ENCODE measurements around the gene EXOC4.

The EXOC4 gene

DNA sequence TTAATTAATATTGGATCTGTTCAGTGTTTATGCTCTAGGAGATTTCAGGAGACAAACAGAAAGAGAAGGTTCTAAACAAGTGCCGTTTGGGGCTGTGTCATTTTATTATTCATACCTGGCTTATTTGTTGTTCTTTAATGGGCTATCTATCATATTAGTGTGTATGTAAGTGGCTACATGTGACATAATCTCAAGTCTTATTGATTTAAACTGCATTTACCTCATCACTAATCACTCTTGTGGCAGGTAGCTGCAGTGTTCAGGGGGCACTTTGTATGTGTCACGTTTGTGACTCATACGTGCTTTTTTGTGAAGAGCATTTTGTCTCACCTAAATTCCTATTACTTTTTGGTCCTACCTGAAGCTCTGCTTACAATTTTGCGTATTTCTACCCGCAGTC lies 95.4 kb downstream of the EXOC4 start:
- intact Hi-C loops (cut with DNase I; ENCODE audit: low total_unique reads): no loop called here
- Histone ChIP-seq H3K27ac (no peak overlapping the region), H3K4me1 (no peaks in the 10 kb centered on the region), H3K36me3 (no peaks in the 10 kb centered on the region), H3K27me3 (no peaks in the 10 kb centered on the region), H3K9me3 (peaks cover 0 to 17% (median 0%) of the 10 kb centered on the region in 3 donors), H3K4me3 (no peak overlapping the region)
- DNase-seq: no peak
- TF ChIP-seq, protein P1, sequence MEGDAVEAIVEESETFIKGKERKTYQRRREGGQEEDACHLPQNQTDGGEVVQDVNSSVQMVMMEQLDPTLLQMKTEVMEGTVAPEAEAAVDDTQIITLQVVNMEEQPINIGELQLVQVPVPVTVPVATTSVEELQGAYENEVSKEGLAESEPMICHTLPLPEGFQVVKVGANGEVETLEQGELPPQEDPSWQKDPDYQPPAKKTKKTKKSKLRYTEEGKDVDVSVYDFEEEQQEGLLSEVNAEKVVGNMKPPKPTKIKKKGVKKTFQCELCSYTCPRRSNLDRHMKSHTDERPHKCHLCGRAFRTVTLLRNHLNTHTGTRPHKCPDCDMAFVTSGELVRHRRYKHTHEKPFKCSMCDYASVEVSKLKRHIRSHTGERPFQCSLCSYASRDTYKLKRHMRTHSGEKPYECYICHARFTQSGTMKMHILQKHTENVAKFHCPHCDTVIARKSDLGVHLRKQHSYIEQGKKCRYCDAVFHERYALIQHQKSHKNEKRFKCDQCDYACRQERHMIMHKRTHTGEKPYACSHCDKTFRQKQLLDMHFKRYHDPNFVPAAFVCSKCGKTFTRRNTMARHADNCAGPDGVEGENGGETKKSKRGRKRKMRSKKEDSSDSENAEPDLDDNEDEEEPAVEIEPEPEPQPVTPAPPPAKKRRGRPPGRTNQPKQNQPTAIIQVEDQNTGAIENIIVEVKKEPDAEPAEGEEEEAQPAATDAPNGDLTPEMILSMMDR (IDR thresholded peaks at IDR 0.05): no peak

- no peak overlapping the region for H3K4me3 ChIP-seq
These were observed 96.2 kb downstream of the EXOC4 start for GRCh38 chr7:133349101-133349500.

DNA sequence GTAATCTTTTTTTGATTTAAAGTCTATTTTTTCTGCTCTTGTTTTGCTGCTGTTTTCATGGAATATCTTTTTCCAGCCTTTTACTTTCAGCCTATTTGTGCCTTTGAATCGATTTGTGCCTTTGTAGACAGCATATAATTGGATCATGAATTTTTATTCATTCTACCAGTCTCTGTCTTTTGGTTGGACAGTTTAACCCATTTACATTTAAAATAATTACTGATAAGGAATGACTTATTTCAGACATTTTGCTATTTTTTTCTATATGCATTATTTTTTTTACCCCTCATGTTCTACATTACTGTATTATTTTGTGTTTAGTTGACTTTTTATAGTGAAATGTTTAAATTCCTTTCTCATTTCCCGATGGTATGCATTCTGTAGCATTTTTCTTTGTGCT lies 99.6 kb downstream of the EXOC4 start:
- Histone ChIP-seq H3K36me3 (peaks cover 0 to 6% (median 5%) of the 10 kb centered on the region in 3 donors), H3K9me3 (peaks cover 0 to 18% (median 0%) of the 10 kb centered on the region in 3 donors), H3K4me1 (no peaks in the 10 kb centered on the region), H3K27ac (no peak overlapping the region), H3K4me3 (no peak overlapping the region), H3K27me3 (no peaks in the 10 kb centered on the region)
- intact Hi-C loops (cut with DNase I; ENCODE audit: low total_unique reads): no loop called here
- no peak for DNase-seq
- TF ChIP-seq, protein P1 (IDR thresholded peaks at IDR 0.05): no peak

More at GRCh38 chr7:133349101-133349500, 96.2 kb downstream of the EXOC4 start:
- intact Hi-C loops (cut with DNase I; ENCODE audit: low total_unique reads): no loop called here
- Histone ChIP-seq H3K36me3 (no peaks in the 10 kb centered on the region), H3K27me3 (no peaks in the 10 kb centered on the region), H3K27ac (no peak overlapping the region), H3K9me3 (peaks cover 0 to 18% (median 0%) of the 10 kb centered on the region in 3 donors), H3K4me1 (no peaks in the 10 kb centered on the region)
- TF ChIP-seq, protein P1 (IDR thresholded peaks at IDR 0.05): no peak
- DNase-seq: no peak

DNA sequence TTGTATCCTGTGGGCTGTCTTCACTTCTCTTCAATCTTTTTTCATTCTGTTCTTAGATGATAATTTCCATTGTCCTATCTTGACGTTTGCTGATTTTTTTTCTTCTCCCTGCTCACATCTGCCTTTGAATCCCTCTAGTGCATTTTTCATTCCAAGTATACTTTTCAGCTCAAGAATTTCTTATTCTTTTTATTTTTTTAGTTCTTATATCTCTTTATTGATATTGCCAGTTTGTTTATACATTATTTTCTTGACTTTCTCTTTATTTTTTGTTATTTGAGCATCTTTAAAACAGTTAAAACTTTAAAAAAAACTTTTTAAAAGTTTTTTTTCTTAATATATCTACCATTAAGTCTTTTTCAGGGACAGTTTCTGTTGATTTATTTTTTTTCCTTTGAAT lies 100.9 kb downstream of the EXOC4 start:
- no peak overlapping the region for H3K27ac ChIP-seq
- DNase-seq: no peak
- H3K4me3 ChIP-seq: no peak overlapping the region
- peaks cover 0 to 18% (median 0%) of the 10 kb centered on the region in 3 donors for H3K9me3 ChIP-seq
- H3K4me1 ChIP-seq: peaks cover 0 to 10% (median 2%) of the 10 kb centered on the region in 4 donors
- H3K36me3 ChIP-seq: peaks cover 0 to 6% (median 5%) of the 10 kb centered on the region in 3 donors
- TF ChIP-seq, protein P1 (IDR thresholded peaks at IDR 0.05): no peak
- intact Hi-C loops (cut with DNase I; ENCODE audit: low total_unique reads): no loop called here
- no peaks in the 10 kb centered on the region for H3K27me3 ChIP-seq

- Histone ChIP-seq H3K27ac (no peak overlapping the region), H3K4me3 (no peak overlapping the region), H3K27me3 (no peaks in the 10 kb centered on the region), H3K36me3 (peaks cover 0 to 6% (median 5%) of the 10 kb centered on the region in 3 donors), H3K9me3 (peaks cover 0 to 18% (median 0%) of the 10 kb centered on the region in 3 donors), H3K4me1 (peaks cover 0 to 18% (median 3%) of the 10 kb centered on the region in 4 donors)
- DNase-seq: no peak
- TF ChIP-seq, protein P1 (IDR thresholded peaks at IDR 0.05): no peak
- intact Hi-C loops (cut with DNase I; ENCODE audit: low total_unique reads): no loop called here
These were observed 101.9 kb downstream of the EXOC4 start for GRCh38 chr7:133354546-133355324.
